Ascending aorta (tissue), 2 donors: ENCODE data around the gene EMP2. TPM values are rescaled to one million over a fixed set of nuclear protein-coding genes. Genes with fewer than 3 reads are reported as not detected.
A peak's percentile ranks its signal among the peaks of the same experiment; 100 is the strongest.

Source experiments
- DNase-seq, 2 donors: peaks; one replicate each; pipeline ENCODE4 v3.0.0-alpha.2; 2019; ENCODE audit warnings: low spot score in 2 of 2
- H3K27ac ChIP-seq, 2 donors: fragments of 200-600 bp; sonication (generic); one replicate each; pipeline ENCODE4 v1.5.1; 2016 to 2017; ENCODE audit warnings: mild to moderate bottlenecking in 1 of 2
- H3K27me3 ChIP-seq: fragments of 200-600 bp; sonication (generic); one replicate; pipeline ENCODE4 v1.5.1; 2017
- H3K36me3 ChIP-seq, 2 donors: fragments of 200-600 bp; sonication (generic); one replicate each; pipeline ENCODE4 v1.5.1; 2016
- H3K4me1 ChIP-seq, 2 donors: fragments of 200-600 bp; sonication (generic); one replicate each; pipeline ENCODE4 v1.5.1; 2016 to 2017; ENCODE audit warnings: mild to moderate bottlenecking in 1 of 2
- H3K4me3 ChIP-seq, 2 donors: fragments of 200-600 bp; sonication (generic); one replicate each; pipeline ENCODE4 v1.5.1; 2016 to 2017; ENCODE audit warnings: mild to moderate bottlenecking in 1 of 2
- H3K9me3 ChIP-seq, 2 donors: fragments of 200-600 bp; sonication (generic); one replicate each; pipeline ENCODE4 v1.5.1; 2016
- CTCF ChIP-seq, 3 experiments: fragments of 200-600 bp in 2 of 3; fragments of 450-650 bp in 1 of 3; sonication (generic) in 2 of 3; IDR thresholded peaks; one replicate each; pipeline ENCODE4 v1.5.1; 2016 to 2019; ENCODE audit warnings: antibody characterized with exemption in 3 of 3, mild to moderate bottlenecking in 1 of 3, moderate library complexity in 1 of 3
- intact Hi-C: fragments of 100-400 bp; cut with DNase I; formaldehyde crosslinking; loops from one replicate; pipeline ENCODE4 v1.15.1; 2023
- total RNA-seq: library from RNA; depleted of rRNA; stranded (reverse); fragments of >200 nt; gene quantifications from one replicate; pipeline ENCODE4 v1.1.0, GENCODE V29; 2016

Gene EMP2
- total RNA-seq, 1 donor from 2014 or later: 49.2 TPM

- intact Hi-C loops: loop anchor here (1.0 to 10.0 kb wide), 7 partner anchors 23 to 362 kb away; partner anchors contain the start of gene DEXI
Measured at GRCh38 chr16:10580883-10581247, 467 bp upstream of the EMP2 start.

GRCh38 chr16:10579575-10579964 lies 828 bp downstream of the EMP2 start:
- peaks cover 6 to 42% of the 10 kb centered on the region in 2 donors for H3K4me1 ChIP-seq
- intact Hi-C loops: loop anchor here (5.0 kb wide), 1 partner anchor 1487 kb away; the partner anchor contains the start of gene HAPSTR1

More at GRCh38 chr16:10580883-10581247, 467 bp upstream of the EMP2 start:
- H3K27me3 ChIP-seq: no peaks in the 10 kb centered on the region
- no peak for DNase-seq
- no peaks in the 10 kb centered on the region for H3K9me3 ChIP-seq
- peaks cover 6 to 36% of the 10 kb centered on the region in 2 donors for H3K4me1 ChIP-seq
- no peaks in the 10 kb centered on the region for H3K36me3 ChIP-seq
- H3K27ac ChIP-seq: peak overlapping the region; percentile 87 to 97
- peak overlapping the region; percentile 72 to 90 for H3K4me3 ChIP-seq
- TF ChIP-seq CTCF (IDR thresholded peaks at IDR 0.05): no peak

GRCh38 chr16:10578474-10579316 lies 1.7 kb downstream of the EMP2 start:
- no peaks in the 10 kb centered on the region for H3K27me3 ChIP-seq
- TF ChIP-seq CTCF (IDR thresholded peaks at IDR 0.05): peak in 1 of 3 experiments; percentile 17
- H3K36me3 ChIP-seq: no peaks in the 10 kb centered on the region
- no peak for DNase-seq
- H3K27ac ChIP-seq: peak overlapping the region; percentile 87 to 97
- H3K4me3 ChIP-seq: peak overlapping the region; percentile 72 to 90
- peaks cover 6 to 44% of the 10 kb centered on the region in 2 donors for H3K4me1 ChIP-seq
- no peaks in the 10 kb centered on the region for H3K9me3 ChIP-seq
- intact Hi-C loops: loop anchor here (5.0 kb wide), 1 partner anchor 1486 kb away; the partner anchor contains the start of gene HAPSTR1

More at GRCh38 chr16:10579575-10579964, 828 bp downstream of the EMP2 start:
- Histone ChIP-seq H3K4me3 (peak overlapping the region; percentile 72 to 90), H3K27me3 (no peaks in the 10 kb centered on the region), H3K36me3 (no peaks in the 10 kb centered on the region), H3K27ac (peak overlapping the region; percentile 87 to 97), H3K9me3 (no peaks in the 10 kb centered on the region)
- DNase-seq: no peak
- no peak for TF ChIP-seq CTCF (IDR thresholded peaks at IDR 0.05)

- peaks cover 6 to 44% of the 10 kb centered on the region in 2 donors for H3K4me1 ChIP-seq
- intact Hi-C loops: loop anchor here (5.0 kb wide), 1 partner anchor 1485 kb away; the partner anchor contains the start of gene HAPSTR1
Measured at GRCh38 chr16:10577305-10578202, 2.8 kb downstream of the EMP2 start.

More at GRCh38 chr16:10577305-10578202, 2.8 kb downstream of the EMP2 start:
- H3K27me3 ChIP-seq: no peaks in the 10 kb centered on the region
- no peaks in the 10 kb centered on the region for H3K36me3 ChIP-seq
- no peak for DNase-seq
- TF ChIP-seq CTCF (IDR thresholded peaks at IDR 0.05): no peak
- peak overlapping the region; percentile 87 to 97 for H3K27ac ChIP-seq
- H3K9me3 ChIP-seq: no peaks in the 10 kb centered on the region
- peak overlapping the region; percentile 72 to 90 for H3K4me3 ChIP-seq
